ENCODE measurements around the gene PHF12.

The PHF12 gene

DNA sequence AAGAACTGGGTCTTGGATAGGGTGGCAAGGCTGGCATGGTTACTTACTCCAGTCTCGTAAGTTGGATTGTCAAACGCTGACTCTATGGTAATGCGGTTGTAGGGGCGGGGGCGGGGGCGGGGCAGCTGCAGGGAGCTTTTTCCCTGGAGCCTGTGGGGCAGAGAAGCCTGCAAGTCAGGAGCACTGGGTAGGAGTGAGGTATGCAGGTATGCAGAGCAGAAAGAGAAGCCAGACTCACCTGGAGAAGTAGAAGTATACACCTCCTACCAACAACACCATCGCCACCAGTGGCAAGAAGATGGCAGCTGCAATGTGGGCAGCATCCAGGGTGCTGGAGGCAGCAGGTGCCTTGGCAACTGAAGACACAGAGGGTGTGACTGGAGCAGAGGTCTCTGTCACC lies 4.8 kb upstream of the PHF12 start:
- in situ Hi-C loops (cut with HindIII; ENCODE audit: low sequenced_read_pairs): no loop called here

DNA sequence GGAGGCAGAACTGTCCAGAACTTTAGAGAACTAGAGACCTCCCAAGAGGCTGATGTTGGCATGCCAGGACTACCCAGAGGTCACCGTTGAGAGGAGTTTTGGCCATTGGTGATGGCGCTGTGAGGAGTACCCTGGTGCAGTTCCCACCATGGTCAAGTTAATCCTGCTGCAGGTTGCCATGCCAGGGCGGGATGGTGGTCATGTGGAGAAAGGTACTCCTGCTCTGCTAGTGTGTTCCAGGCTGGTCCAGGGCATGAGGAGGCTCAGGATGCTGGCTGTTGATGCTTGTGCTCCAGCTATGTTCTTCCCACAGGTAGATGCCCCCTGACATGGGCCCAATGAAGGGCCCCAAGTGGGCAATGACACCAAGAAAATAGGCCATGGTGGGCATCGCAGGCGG lies 4.1 kb upstream of the PHF12 start:
- in situ Hi-C loops (cut with HindIII; ENCODE audit: low sequenced_read_pairs): no loop called here

DNA sequence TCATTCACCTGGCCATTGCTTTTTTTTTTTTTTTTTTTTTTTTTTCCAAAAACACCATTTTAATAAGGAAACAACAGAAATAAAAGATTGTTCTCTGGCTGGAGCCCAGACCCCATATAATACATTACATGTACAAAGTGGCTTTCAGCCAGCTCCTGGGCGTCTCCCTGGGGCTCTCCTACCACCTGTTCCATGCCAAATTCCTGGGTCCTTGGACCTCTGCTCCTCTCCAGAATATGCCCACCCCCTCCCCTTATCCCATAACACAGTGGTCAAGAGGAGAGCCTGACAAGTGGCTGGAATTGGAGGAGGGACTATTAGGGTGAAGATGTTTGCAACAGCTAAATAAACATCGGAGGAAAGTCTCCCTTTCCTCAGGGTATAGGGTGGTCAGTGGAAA lies 3.6 kb upstream of the PHF12 start:
- in situ Hi-C loops (cut with HindIII; ENCODE audit: low sequenced_read_pairs): no loop called here

DNA sequence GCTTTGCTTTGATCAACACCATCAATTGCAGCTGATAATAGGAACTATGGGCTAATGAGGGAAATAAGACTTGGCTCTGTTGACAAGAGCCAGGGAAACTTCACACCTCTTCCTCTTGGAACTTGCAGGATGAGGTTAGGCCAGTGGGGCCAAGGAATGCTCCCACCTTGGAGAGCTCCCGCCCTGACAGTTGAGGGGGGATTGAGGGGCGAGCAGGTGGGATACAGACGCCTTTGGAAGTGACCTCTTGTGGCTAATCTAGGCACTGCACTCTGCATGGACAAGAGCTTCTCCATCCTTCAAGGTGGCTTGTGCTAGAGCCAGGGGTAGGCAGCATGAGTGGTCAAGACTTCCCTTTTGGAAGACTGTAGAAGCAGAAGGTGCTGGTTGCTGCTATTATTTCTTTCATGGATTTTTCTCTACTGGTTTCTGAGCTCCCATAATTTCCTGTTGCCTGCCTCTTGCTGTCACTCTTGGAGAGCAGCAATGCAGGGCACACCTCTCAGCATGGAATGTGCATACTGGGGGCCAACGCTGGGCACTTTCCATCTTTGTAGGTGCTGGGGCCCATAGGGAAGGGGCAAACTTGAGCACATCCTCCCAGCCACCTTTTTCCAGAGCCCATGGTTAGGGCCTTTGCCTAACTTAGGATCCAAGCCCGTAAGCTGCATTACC lies 2.3 kb upstream of the PHF12 start:
- in situ Hi-C loops (cut with HindIII; ENCODE audit: low sequenced_read_pairs): no loop called here

DNA sequence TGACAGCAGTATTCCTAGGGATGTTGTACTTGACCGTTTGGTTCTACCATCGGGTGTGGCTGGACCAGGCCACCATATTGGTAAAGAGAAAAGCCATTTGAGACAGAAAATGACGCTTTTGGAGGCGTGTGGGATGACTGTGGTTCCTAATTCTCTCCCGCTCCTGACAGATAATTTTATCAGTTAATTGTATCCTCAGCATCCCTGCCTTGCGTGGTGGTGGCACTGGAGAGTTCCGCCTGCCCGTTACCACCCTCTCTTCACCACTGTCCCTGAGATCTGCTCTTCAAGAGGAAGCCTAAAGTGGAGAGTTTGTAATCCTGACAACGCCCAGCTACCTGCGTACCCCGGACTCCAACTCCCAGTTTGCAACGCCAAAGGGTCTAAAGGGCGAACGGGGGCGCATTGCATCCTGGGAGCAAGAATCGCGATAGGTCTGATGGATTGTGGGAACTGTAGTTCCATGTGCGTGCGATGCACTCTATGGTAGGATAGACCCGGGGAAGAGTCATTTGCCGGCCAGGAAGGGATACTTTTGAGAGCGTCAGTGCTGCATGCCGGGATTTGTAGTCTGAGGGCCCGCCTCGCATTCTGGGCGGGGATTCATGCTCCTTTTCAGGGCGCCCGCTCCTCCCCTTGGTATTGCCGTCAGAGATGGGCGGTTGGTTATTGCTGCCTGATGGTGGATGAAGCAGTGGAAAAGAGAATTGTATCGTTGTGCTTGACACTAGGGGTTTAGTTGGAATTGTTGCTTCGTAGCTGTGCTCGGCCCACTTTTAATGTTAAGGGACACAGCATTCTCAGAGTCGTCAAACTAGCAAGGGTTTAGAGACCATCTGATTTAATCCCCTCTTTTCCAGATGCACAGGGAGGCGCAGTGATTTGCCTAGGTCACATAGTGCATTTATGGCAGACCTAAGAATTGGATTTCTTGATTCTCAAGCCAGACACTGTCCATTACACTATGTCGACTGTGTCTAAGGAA lies 965 bp upstream of the PHF12 start:
- in situ Hi-C loops (cut with HindIII; ENCODE audit: low sequenced_read_pairs): no loop called here

DNA sequence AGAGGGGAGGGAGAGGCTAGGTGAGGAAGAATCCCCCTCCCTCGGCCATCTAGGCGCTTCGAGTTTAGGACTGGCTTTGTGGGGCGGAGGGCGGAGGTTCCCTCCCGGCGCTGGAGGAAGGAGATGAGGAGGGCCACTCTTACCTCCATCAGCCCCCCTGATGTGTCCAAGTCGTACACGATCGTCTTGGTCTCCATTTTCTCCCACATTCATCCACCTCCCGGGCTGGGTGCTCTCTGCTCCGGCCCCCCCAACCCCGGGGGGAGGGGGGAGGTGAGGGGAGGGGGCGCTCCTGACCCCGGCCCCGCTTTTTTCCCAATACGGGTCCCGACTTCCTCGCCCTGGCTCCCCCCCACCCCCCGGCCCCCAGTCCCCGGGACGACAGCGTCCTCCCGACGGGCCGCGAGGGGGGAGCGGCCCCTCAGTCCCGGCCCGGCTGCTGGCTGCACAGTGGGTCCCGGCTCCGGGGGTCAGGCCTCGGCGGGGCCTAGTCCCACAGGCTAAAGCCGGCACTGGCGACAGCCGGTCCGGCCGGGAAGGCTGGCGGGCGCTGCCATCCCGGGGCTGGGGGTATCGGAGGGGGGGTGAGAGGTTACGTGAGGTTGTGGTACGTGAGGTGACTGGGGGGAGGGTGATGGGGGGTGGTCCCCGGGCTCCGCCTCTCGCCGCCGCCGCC lies 428 bp downstream of the PHF12 start:
- in situ Hi-C loops (cut with HindIII; ENCODE audit: low sequenced_read_pairs): no loop called here

DNA sequence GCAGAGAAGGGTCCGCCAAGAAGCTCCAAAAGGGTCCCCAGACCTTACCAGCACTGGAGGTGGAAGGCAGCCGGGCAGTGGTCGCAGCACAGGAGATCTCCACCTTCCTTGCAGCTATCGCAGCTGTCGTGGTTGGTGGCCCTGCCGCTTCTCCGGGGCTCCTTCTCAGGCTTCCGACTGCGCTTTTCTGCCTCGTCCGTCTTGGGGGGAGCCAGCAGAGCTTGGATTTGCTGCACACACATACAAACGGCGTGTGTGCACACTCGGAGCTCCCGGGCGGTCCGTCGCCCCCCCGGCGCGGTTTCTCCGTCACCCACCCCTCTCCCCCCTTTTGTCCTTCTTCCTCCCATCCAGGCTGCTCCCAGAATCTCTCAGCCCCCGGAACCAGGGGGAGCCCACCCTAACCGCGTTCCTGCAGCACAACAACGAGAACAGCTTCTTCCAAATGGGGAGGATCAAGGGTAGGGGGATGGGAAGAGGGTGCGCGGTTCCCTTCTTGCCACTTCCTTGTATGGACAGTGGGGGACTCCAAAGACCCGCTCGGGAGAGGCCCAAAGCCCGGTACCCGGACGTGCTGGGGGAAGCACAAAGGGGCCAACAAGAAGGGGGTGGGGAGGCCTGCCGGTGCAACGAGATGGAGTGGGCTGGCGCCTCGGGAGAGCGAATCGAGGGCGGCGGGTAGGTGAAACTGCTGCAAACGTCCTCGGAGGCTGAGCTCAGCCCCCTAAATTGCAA lies 1.1 kb downstream of the PHF12 start:
- in situ Hi-C loops (cut with HindIII; ENCODE audit: low sequenced_read_pairs): no loop called here

DNA sequence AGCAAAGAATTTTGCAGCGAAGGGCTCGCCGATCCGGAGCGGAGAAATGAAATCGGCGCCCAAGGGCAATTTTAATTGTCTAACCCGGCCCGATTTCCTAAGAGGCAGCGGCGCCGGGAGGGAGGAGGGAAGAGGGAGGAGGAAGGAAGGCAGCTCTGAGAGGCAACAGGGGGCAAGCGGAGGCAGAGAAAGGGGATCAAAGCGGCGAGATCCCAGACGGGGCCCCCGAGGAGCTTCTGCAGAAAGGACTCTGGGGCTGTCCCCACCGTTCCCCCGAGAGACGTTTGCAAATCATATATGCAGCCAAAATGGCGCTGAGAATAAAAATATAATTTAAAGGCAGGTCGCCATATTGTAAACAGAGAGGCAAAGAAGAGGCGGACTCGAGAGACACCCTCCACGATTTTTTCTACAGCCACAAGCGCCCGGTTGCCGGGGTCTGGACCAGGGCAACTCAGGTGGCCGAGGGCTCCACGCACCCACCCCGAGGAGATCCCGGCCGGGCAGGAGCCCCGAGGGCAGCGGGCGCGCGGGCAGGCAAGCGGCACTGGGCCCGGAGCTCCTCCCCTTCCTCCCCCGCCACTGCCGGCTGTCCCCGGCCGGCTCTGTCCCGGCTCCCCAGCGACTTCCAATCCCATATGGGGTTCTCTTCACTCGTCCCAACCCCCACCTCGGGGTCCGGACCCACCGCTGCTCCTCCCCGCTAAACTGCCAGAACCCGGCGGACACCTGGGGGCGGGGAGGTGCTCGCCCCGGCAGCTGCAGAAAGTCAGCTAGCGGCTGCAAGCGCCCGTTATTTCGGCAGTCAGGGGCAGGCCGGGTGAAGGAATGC lies 1.9 kb downstream of the PHF12 start:
- in situ Hi-C loops (cut with HindIII; ENCODE audit: low sequenced_read_pairs): no loop called here

DNA sequence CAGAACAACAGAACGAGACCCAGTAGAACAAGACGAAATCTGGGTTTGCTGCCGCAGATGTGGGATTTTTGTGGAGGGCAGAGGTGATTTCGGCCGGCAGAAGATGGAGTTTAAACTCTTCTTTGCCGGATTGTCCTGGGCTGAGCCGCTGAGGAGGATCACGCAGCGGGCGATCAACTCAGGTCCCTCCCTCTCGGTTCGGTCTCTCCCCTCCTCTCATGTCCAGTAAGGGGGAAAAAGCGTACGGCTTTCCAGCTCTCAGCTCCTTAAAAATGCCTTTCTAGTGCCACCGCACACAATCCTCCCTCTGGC lies 2.5 kb downstream of the PHF12 start:
- in situ Hi-C loops (cut with HindIII; ENCODE audit: low sequenced_read_pairs): no loop called here

DNA sequence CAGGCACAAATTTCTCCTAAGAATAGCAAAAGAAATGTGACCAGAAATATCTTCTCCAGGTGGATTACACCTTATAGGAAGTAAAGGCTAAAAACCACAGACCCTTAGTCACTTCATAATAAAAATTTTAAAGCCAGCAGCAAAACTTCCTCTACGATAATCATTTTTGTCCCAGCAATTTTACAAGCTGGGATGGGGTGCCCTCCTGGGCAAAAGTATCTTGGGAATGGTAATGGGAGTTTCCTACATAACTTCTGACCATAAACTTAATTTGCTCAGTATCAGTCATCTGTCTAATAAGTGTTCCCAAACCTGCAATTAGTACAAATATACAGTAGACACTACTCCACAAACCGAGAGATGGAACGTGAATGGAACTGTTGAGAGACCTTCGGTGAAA lies 3.0 kb downstream of the PHF12 start:
- in situ Hi-C loops (cut with HindIII; ENCODE audit: low sequenced_read_pairs): no loop called here

DNA sequence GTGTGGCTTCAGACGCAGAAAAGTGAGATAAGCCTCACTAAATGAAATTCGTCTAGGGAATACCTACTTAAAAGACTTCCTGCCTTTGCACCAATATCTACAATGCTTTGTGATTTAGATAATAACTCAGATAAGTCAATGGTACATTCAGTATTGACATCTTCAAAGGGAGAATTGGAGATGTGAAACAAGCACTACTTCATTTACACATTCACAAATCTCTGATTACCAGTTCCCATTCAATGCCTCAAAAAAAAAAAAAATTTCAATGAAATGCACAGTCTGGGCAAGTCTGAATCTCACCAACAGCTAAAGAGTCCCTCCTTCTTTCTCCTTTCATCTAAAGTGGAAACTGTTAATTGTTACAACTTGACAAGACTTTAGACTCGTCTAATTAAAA lies 3.7 kb downstream of the PHF12 start:
- in situ Hi-C loops (cut with HindIII; ENCODE audit: low sequenced_read_pairs): no loop called here

DNA sequence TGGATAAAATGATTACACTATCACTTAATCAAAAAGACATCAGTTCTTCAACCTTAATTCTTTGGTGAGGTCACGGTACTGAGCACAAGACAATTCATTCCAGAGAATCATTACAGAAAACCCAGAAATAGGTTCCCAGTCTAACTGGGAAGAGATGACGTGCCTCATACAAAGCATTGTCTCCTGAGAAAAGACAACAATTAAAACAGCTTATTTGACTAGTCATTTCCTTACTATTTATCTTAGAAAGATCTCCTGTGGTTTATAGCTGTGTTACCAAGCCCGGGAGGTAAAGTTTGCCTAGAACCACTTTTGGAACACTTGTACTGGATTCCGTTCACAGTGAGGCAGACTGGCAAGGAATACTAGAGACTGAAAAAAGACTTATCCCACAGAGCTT lies 5.1 kb downstream of the PHF12 start:
- in situ Hi-C loops (cut with HindIII; ENCODE audit: low sequenced_read_pairs): no loop called here

DNA sequence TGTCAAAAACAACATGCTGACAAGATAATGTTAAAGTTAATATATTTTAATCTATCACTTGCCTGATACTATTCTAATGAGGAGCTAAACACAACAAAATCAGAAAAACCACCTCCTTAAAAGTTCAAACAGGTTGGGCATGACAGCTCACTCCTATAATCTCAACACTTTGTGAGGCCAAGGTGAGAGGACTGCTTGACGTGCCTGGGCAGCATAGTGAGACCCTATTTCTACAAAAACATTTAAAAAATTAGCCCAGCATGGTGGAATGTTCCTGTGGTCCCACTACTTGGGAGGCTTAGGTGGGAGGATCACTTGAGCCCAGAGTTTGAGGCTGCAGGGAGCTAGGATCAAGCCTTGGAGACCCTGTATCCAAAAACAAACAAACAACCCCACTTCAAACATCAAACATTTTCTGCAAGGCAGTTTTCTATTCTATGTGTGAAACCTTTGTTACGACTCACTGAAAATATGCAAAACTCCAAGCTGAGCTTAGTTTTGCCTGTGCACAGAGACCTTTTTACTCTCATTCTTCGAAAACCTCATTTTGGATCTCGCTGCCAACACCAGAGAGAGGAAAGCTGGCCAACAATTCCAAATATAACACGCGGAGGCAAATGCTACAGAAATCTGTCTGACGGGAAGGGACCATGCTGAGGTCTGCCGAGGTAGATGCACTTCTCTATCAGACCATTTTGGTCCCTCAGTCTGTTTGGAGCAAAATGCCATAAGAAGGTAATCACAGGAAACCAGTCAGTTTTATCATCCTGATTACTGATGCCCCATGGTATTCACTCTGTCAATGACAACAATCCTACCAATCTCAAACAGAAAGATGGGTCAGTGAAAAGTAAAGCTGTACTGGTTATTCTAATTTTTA lies 6.2 kb downstream of the PHF12 start:
- in situ Hi-C loops (cut with HindIII; ENCODE audit: low sequenced_read_pairs): no loop called here

DNA sequence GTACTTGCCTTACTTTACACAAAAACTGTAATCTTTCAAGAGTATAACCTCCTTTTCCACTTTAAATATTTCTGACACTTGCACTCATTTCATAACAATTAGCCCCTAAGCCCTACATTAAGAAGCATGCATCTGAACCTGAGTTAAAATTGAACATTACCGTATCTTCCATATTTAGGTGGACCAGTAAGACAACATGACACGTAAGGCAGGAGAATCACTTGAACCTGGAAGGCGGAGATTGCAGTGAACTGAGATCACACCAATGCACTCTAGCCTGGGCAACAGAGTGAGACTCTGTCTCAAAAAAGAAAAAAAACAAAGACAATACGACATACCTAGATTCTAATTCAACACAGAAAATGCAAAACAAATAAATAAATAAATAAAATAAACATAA lies 7.0 kb downstream of the PHF12 start:
- in situ Hi-C loops (cut with HindIII; ENCODE audit: low sequenced_read_pairs): no loop called here

DNA sequence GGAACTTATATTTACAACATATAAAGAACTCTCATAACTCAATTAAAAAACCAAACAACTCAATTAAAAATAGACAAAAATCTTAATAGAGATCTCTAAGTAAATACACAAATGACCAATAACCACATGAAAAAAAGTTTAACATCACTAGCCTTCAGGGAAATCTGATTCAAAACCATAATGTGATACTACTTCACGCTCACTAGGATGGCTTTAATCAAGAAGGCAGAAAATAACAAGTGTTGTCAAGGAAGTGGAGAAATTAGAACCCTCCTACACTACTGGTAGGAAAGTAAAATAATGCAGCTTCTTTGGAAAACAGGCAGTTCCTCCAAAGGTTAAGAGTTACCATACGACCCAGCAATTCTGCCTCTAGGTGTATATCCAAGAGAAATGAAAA lies 8.4 kb downstream of the PHF12 start:
- in situ Hi-C loops (cut with HindIII; ENCODE audit: low sequenced_read_pairs): no loop called here

DNA sequence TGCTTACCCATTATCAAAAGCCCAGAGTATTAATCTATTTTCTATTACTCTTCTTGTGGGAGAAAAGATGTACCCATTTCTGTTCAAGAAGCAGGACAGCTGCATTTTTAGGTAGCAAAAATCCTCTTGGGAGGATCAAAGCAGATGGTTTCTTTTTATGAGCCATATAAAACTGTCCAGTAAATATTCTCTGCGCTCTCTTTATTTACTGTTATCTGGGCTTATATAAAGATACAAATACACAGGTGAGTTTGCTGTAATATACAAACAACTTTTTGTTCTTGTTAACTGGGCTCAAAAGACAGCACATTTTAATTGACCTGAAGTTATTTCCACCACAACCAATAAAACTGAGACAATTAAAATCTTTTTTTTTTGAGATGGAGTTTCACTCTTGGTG lies 10.1 kb downstream of the PHF12 start:
- in situ Hi-C loops (cut with HindIII; ENCODE audit: low sequenced_read_pairs): no loop called here

DNA sequence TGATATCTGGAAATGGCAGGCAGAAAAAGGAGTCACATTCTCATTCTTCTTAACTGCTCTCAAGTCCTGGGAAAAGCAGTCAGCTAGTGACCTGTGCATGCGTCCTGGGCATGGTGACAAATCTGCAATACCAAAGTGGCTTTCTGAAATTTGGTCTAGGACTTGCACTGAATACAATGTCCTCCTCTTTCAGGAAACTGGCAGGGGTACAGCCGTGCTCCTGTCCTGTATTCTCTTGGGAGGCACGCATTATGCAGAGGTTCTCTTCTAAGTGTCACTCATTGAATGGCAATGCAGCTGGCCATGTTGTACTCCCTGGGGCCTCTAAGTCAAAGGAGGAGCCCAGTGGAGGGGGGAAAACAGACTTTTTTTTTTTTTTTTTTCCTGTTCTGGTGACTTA lies 10.6 kb downstream of the PHF12 start:
- in situ Hi-C loops (cut with HindIII; ENCODE audit: low sequenced_read_pairs): no loop called here

DNA sequence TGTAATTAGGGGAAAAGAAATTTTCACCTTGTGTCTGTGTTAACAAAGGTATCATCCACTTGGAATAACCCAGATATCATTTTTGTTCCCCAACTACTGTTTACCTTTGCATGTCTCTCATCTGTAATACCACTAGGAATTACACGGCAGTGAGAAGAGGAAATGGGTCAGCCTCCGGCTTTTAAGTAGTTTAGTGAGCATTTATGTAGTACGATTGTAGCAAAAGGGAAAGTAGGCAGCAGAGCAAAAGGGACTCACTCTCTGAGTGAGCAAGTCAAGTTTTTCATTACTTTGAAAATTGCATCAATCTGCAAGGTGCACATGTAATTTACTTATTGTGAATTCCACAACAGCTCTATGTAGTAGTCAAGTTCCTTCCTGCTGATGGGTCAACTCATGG lies 11.2 kb downstream of the PHF12 start:
- in situ Hi-C loops (cut with HindIII; ENCODE audit: low sequenced_read_pairs): no loop called here

DNA sequence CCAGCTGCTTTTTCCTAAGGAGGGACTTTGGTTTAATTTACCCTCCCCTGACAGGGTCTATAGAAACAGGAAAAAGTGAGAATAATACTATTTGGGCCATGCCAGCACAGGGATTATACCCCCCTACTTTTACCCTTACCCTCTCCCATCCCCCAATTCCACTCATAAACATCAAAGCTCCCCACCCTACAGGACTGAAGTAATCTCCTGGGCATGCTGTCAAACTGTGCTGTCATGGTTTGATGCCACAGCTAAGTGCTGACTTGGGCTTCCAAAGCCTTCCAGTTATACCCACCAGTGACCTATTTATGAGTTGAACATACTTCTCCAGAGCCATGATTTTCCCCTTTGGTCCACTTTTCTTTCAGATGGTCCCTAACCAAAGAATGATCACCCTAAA lies 12.8 kb downstream of the PHF12 start:
- in situ Hi-C loops (cut with HindIII; ENCODE audit: low sequenced_read_pairs): loop anchor here (10.0 kb wide), 1 partner anchor 214 kb away; the partner anchor contains the start of genes NEK8 and TLCD1
